Caco-2 (cell line): ENCODE measurements around the gene HEXB. TPM values are rescaled to one million over a fixed set of nuclear protein-coding genes. Genes with fewer than 3 reads are reported as not detected.
"Not testable (repeated sequence)": the region's sequence is repeated elsewhere in the genome, so short reads cannot be mapped to it uniquely, and the experiment has no call there.

Experiments used
- BruUV-seq: library from RNA; stranded (reverse); fragments of 400-500 nt; replicated peaks from 2 replicates; lab custom pipeline; 2021; lab: Mats Ljungman, UMichigan
- CTCF ChIA-PET: fragments of 300-600 bp; sonication (Branson Sonifier 250); formaldehyde crosslinking; loops from one replicate; lab custom pipeline; 2022; ENCODE audit warnings: antibody characterized with exemption; lab: Charles Lee
- POLR2A ChIA-PET: fragments of 300-600 bp; sonication (Branson Sonifier 250); formaldehyde crosslinking; loops from one replicate; lab custom pipeline; 2022; ENCODE audit warnings: antibody characterized with exemption; lab: Charles Lee
- DNase-seq, 2 experiments: peaks; one replicate each; pipeline versions ENCODE4 v3.0.0 to v3.0.0-alpha.2; 2020 to 2022
- H3K27me3 ChIP-seq: replicated peaks from 2 replicates; pipeline ENCODE4 v1.6.0; 2011; ENCODE audit warnings: low read length; ENCODE audit not compliant: control insufficient read depth, insufficient read depth
- H3K36me3 ChIP-seq: 2 replicates; pipeline ENCODE4 v1.5.1; 2011; ENCODE audit warnings: low read length; ENCODE audit not compliant: control insufficient read depth, insufficient read depth
- H3K4me1 ChIP-seq: fragments of 250-450 bp; sonication (Bioruptor Pico); 2 replicates; pipeline ENCODE4 v1.5.1; 2020; ENCODE audit warnings: mild to moderate bottlenecking
- H3K4me3 ChIP-seq: 2 replicates; pipeline ENCODE4 v1.5.1; 2011; ENCODE audit warnings: low read depth, mild to moderate bottlenecking, control low read depth, low read length
- H3K9me3 ChIP-seq: fragments of 250-450 bp; sonication (Bioruptor Pico); 2 replicates; pipeline ENCODE4 v1.5.1; 2020; ENCODE audit warnings: mild to moderate bottlenecking, moderate library complexity
- H3K27ac Mint-ChIP-seq: one replicate; pipeline ENCODE4 v1.8.0; 2022; ENCODE audit warnings: mixed read lengths; ENCODE audit not compliant: unreplicated experiment
- H3K27me3 Mint-ChIP-seq: one replicate; pipeline ENCODE4 v1.8.0; 2022; ENCODE audit warnings: mixed read lengths; ENCODE audit not compliant: insufficient read depth, unreplicated experiment
- H3K36me3 Mint-ChIP-seq: one replicate; pipeline ENCODE4 v1.8.0; 2022; ENCODE audit warnings: mild to moderate bottlenecking, mixed read lengths; ENCODE audit not compliant: insufficient read depth, unreplicated experiment
- H3K4me1 Mint-ChIP-seq: one replicate; pipeline ENCODE4 v1.8.0; 2022; ENCODE audit warnings: low read depth, mixed read lengths; ENCODE audit not compliant: unreplicated experiment
- H3K4me3 Mint-ChIP-seq: one replicate; pipeline ENCODE4 v1.8.0; 2022; ENCODE audit warnings: mild to moderate bottlenecking, moderate library complexity, mixed read lengths; ENCODE audit not compliant: unreplicated experiment
- H3K9me3 Mint-ChIP-seq: one replicate; pipeline ENCODE4 v1.8.0; 2022; ENCODE audit warnings: mixed read lengths; ENCODE audit not compliant: unreplicated experiment
- intact Hi-C: fragments of 100-400 bp; cut with micrococcal nuclease; formaldehyde crosslinking; loops from one replicate; pipeline ENCODE4 v1.10.0; 2022; ENCODE audit not compliant: unreplicated experiment
- total RNA-seq: library from RNA; stranded (reverse); gene quantifications from 2 replicates; pipeline ENCODE4 v1.2.3, GENCODE V29; 2022
- TF ChIP-seq, protein P1 (sequence below), 2 experiments: fragments of 200-600 bp in 1 of 2; IDR thresholded peaks; 1 replicate in 1 of 2; 2 replicates in 1 of 2; pipeline versions ENCODE4 v1.5.1 to v1.8.0; 2011 to 2022; ENCODE audit warnings: antibody characterized with exemption in 1 of 2, control low read depth in 1 of 2, inconsistent platforms in 1 of 2, low read depth in 1 of 2, low read length in 1 of 2, mild to moderate bottlenecking in 1 of 2, moderate library complexity in 1 of 2; ENCODE audit not compliant: insufficient read depth in 1 of 2, severe bottlenecking in 1 of 2, unreplicated experiment in 1 of 2

HEXB gene
- total RNA-seq, 1 experiment from 2014 or later = 217 TPM

DNA sequence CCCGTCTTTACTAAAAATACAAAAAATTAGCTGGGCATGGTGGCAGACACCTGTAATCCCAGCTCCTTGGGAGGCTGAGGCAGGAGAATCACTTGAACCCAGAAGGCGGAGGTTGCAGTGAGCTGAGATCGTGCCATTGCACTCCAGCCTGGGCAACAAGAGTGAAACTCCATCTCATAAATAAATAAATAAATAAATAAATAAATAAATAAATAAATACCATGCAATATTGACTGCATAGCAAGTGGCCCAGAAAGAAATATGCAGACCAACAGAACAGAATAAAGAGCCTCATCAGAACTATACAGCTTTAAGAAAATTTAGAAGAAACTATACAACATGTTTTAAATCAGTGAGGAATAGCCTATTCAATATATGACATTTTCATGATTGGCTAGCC lies 6.9 kb upstream of the HEXB start:
- H3K27me3 Mint-ChIP-seq, POLR2A ChIA-PET, H3K36me3 Mint-ChIP-seq, H3K27ac Mint-ChIP-seq, intact Hi-C loops, H3K9me3 ChIP-seq, H3K27me3 ChIP-seq, CTCF ChIA-PET, DNase-seq, H3K36me3 ChIP-seq, BruUV-seq, H3K4me3 Mint-ChIP-seq, H3K9me3 Mint-ChIP-seq, H3K4me3 ChIP-seq, H3K4me1 ChIP-seq: not testable (repeated sequence)
- peaks cover 20% of the 10 kb centered on the region for H3K4me1 Mint-ChIP-seq

DNA sequence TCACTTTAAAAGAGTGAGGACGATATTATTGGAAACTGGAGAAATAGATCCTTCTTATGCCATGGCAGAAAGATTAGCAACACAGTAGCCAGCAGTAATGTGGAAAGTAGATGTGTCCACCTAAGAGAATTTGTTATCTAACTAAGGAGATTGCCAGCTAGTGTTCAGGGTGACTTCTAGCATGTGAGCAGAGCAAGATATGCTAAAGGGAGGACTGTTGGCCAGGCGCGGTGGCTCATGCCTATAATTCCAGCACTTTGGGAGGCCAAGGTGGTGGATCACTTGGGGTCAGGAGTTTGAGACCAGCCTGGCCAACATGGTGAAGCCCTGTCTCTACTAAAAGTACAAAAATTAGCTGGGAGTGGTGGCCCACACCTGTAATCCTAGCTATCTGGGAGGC lies 5.7 kb upstream of the HEXB start:
- intact Hi-C loops, CTCF ChIA-PET: not testable (repeated sequence)

DNA sequence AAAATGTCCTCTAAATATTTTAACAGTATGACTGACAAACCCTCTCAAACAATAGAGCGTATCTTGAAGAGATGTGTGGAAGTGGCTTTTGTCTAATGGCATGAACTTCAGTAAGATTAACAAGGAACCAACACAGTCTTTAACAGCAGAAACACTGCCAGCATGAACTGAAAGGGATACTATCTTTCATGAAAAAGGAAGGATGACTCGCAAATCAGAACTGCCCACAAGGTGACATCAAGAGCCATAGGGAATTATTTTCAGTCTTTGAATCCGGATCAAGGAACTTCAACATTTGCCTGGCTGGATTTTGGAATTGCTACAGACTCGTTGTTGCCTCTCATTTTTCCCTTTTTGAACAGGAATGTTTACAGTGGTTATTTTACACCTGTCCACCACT lies 5.1 kb upstream of the HEXB start:
- H3K36me3 ChIP-seq = no peaks in the 10 kb centered on the region
- peaks cover 14% of the 10 kb centered on the region for H3K4me1 Mint-ChIP-seq
- H3K9me3 Mint-ChIP-seq = no peaks in the 10 kb centered on the region
- no peak overlapping the region for H3K4me3 ChIP-seq
- CTCF ChIA-PET = interaction anchor here (1.0 kb wide), 1 partner anchor 36 kb away, joined by 3 read pairs; no protein-coding TSS in a partner anchor
- intact Hi-C loops = no loop called here
- H3K4me1 ChIP-seq = no peaks in the 10 kb centered on the region
- H3K4me3 Mint-ChIP-seq = no peak overlapping the region
- DNase-seq = no peak
- no peaks in the 10 kb centered on the region for H3K27me3 Mint-ChIP-seq
- POLR2A ChIA-PET = no interaction called here
- no TSS peak for BruUV-seq
- no peak overlapping the region for H3K27ac Mint-ChIP-seq
- no peaks in the 10 kb centered on the region for H3K27me3 ChIP-seq
- no peaks in the 10 kb centered on the region for H3K9me3 ChIP-seq
- H3K36me3 Mint-ChIP-seq = peaks cover 4% of the 10 kb centered on the region
- TF ChIP-seq, protein P1, sequence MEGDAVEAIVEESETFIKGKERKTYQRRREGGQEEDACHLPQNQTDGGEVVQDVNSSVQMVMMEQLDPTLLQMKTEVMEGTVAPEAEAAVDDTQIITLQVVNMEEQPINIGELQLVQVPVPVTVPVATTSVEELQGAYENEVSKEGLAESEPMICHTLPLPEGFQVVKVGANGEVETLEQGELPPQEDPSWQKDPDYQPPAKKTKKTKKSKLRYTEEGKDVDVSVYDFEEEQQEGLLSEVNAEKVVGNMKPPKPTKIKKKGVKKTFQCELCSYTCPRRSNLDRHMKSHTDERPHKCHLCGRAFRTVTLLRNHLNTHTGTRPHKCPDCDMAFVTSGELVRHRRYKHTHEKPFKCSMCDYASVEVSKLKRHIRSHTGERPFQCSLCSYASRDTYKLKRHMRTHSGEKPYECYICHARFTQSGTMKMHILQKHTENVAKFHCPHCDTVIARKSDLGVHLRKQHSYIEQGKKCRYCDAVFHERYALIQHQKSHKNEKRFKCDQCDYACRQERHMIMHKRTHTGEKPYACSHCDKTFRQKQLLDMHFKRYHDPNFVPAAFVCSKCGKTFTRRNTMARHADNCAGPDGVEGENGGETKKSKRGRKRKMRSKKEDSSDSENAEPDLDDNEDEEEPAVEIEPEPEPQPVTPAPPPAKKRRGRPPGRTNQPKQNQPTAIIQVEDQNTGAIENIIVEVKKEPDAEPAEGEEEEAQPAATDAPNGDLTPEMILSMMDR (IDR thresholded peaks at IDR 0.05; ENCODE audit: insufficient read depth in 1 of 2, low read depth in 1 of 2, low read length in 1 of 2, severe bottlenecking in 1 of 2, unreplicated experiment in 1 of 2) = no peak

More for the DNA sequence above, 5.7 kb upstream of the HEXB start:
- H3K36me3 ChIP-seq, H3K4me3 ChIP-seq, H3K4me3 Mint-ChIP-seq, H3K9me3 Mint-ChIP-seq, H3K27me3 Mint-ChIP-seq, H3K27me3 ChIP-seq, BruUV-seq, POLR2A ChIA-PET, H3K4me1 ChIP-seq, H3K36me3 Mint-ChIP-seq, DNase-seq, H3K27ac Mint-ChIP-seq, H3K9me3 ChIP-seq: not testable (repeated sequence)
- H3K4me1 Mint-ChIP-seq = peaks cover 14% of the 10 kb centered on the region

DNA sequence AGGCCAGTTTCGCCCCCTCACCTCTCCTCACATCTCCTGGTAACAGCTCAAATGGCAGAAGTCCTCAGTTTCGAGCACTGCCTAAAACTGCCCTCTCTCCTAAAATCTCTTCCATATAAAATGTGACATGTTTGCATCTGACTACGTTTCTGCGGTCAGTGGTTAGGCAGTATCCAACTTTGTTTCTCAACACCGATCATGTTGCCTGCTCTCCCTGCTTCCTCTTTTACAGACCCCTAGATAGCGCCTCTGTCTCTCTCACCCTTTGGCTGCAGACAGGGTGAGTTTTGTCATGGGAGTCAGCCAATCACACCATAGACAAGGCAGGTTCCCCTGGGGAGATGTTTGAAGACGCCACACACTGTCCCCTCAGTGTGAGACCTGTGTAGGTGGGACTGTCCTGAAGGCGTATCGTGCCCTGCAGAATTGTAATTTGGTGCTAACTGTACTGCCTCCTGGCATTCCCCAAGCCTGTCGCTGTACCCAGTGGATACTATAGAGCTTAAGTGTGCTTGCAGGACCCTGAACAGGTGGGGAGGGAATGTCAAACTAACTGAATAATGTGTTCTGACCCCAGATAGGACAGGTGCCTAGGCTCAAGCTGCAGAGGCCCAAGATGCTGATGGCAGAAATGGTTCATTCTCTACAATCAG lies 1.1 kb downstream of the HEXB start:
- H3K27me3 Mint-ChIP-seq = no peaks in the 10 kb centered on the region
- CTCF ChIA-PET = interaction anchor here (0.5 kb wide), 1 partner anchor 212 kb away, joined by 3 read pairs; no protein-coding TSS in a partner anchor
- peaks cover 25% of the 10 kb centered on the region for H3K4me1 Mint-ChIP-seq
- peak overlapping the region; percentile 71 for H3K4me3 Mint-ChIP-seq
- BruUV-seq = no TSS peak
- no peaks in the 10 kb centered on the region for H3K9me3 ChIP-seq
- peak overlapping the region; percentile 8 for H3K27ac Mint-ChIP-seq
- TF ChIP-seq, protein P1 (IDR thresholded peaks at IDR 0.05; ENCODE audit: insufficient read depth in 1 of 2, low read depth in 1 of 2, low read length in 1 of 2, severe bottlenecking in 1 of 2, unreplicated experiment in 1 of 2) = no peak
- intact Hi-C loops = loop anchor here (2.0 kb wide), 1 partner anchor 367 kb away; the partner anchor contains the start of gene GCNT4
- DNase-seq = no peak
- peaks cover 29% of the 10 kb centered on the region for H3K36me3 Mint-ChIP-seq
- no peaks in the 10 kb centered on the region; the same call in 1 of the 2 replicates for H3K36me3 ChIP-seq
- POLR2A ChIA-PET = no interaction called here
- no peaks in the 10 kb centered on the region for H3K27me3 ChIP-seq
- H3K4me1 ChIP-seq = peaks cover 13% of the 10 kb centered on the region
- H3K4me3 ChIP-seq = peak overlapping the region; percentile 96
- H3K9me3 Mint-ChIP-seq = no peaks in the 10 kb centered on the region
